Adrenal gland (tissue), 12 donors: ENCODE results near the gene AJM1. TPM values are rescaled to one million over a fixed set of nuclear protein-coding genes. Genes with fewer than 3 reads are reported as not detected.
"Not testable (repeated sequence)": the region's sequence is repeated elsewhere in the genome, so short reads cannot be mapped to it uniquely, and the experiment has no call there.

Experiments
- DNase-seq, 7 donors: peaks; one replicate each; pipeline ENCODE4 v3.0.0-alpha.2; 2019 to 2020
- H3K27ac ChIP-seq, 5 donors: fragments of 200-600 bp; sonication (generic) in 4 of 5; 1 replicate in 3 of 5; 2 replicates in 2 of 5; pipeline versions ENCODE4 v1.5.1 to v1.8.0; 2016 to 2020; ENCODE audit warnings: mild to moderate bottlenecking in 1 of 5
- H3K27me3 ChIP-seq: fragments of 200-600 bp; 2 replicates; pipeline ENCODE4 v1.8.0; 2021
- H3K36me3 ChIP-seq, 2 donors: fragments of 200-600 bp; replicated peaks in 1 of 2; 1 replicate in 1 of 2; 2 replicates in 1 of 2; pipeline versions ENCODE4 v1.5.1 to v1.8.0; 2018 to 2022
- H3K4me1 ChIP-seq, 2 donors: fragments of 200-600 bp; replicated peaks in 1 of 2; 1 replicate in 1 of 2; 2 replicates in 1 of 2; pipeline versions ENCODE4 v1.5.1 to v1.8.0; 2018 to 2021
- H3K4me3 ChIP-seq, 4 donors: fragments of 200-600 bp; sonication (generic) in 3 of 4; one replicate each; pipeline ENCODE4 v1.5.1; 2016 to 2018
- H3K9me3 ChIP-seq, 3 donors: fragments of 200-600 bp; sonication (generic) in 1 of 3; replicated peaks in 1 of 3; 1 replicate in 2 of 3; 2 replicates in 1 of 3; pipeline versions ENCODE4 v1.5.1 to v1.8.0; 2016 to 2021
- POLR2A ChIP-seq, 2 donors: fragments of 450-650 bp; IDR thresholded peaks; one replicate each; pipeline ENCODE4 v1.6.1; 2017; ENCODE audit warnings: antibody characterized with exemption in 2 of 2, mild to moderate bottlenecking in 2 of 2, moderate library complexity in 1 of 2
- WGBS, 4 donors: extraction: QIAGEN DNeasy Blood & Tissue Kit in 2 of 4; methylation state at CpG; one replicate each; pipeline versions ENCODE4 v1.1.5 to v1.1.7; 2013 to 2017; 5-methylcytosine and 5-hydroxymethylcytosine counted together
- intact Hi-C, 2 donors: fragments of 100-400 bp; cut with DNase I; formaldehyde crosslinking; loops; one replicate each; pipeline versions ENCODE4 v1.14.1 to v1.15.0; 2022 to 2023
- polyA plus RNA-seq, 3 donors: library from polyadenylated mRNA; stranded (reverse); fragments of 200-250 nt in 2 of 3; fragments of 350-450 nt in 1 of 3; fragmentation: Illumina TruSeq in 1 of 3; extraction: RNeasy Lipid Tissue Mini Kit (QIAGEN cat#74804) in 1 of 3; gene quantifications; one replicate each; pipeline ENCODE4 v1.2.3, GENCODE V29; 2013 to 2014
- total RNA-seq, 9 donors: library from RNA; depleted of rRNA in 4 of 9; stranded (reverse); fragments of >200 nt in 4 of 9; fragments of 120-200 nt in 1 of 9; fragmentation: NEBNext Ultra II Directional in 1 of 9; extraction: Animal tissue kit (Norgen Biotek cat#: 25700) in 1 of 9; gene quantifications; one replicate each; pipeline versions ENCODE4 v1.1.0 to v1.2.4, GENCODE V29; 2013 to 2023
- TF ChIP-seq, protein P1 (sequence below), 6 experiments: fragments of 450-650 bp in 4 of 6; fragments of 200-600 bp in 2 of 6; sonication (generic) in 1 of 6; IDR thresholded peaks; 1 replicate in 5 of 6; 2 replicates in 1 of 6; pipeline versions ENCODE4 v1.5.1 to v1.8.0; 2016 to 2021; ENCODE audit warnings: antibody characterized with exemption in 6 of 6, mild to moderate bottlenecking in 2 of 6, moderate library complexity in 1 of 6
- donor health status: healthy with polysubstance abuse.
- donor health status: Bipolar disorder and iron deficiency.
- donor health status: DM: yes; HTN: yes; CAD: no.
- donor health status: DM: no; HTN: no; CAD: no.
- donor health status: DM: no; HTN: no; CAD: no.
- donor health status: DM: yes; HTN: yes; CAD: no.

Gene AJM1
- total and polyA plus RNA-seq, 12 donors: 0.33 to 13.7 (median 3.3) TPM

DNA sequence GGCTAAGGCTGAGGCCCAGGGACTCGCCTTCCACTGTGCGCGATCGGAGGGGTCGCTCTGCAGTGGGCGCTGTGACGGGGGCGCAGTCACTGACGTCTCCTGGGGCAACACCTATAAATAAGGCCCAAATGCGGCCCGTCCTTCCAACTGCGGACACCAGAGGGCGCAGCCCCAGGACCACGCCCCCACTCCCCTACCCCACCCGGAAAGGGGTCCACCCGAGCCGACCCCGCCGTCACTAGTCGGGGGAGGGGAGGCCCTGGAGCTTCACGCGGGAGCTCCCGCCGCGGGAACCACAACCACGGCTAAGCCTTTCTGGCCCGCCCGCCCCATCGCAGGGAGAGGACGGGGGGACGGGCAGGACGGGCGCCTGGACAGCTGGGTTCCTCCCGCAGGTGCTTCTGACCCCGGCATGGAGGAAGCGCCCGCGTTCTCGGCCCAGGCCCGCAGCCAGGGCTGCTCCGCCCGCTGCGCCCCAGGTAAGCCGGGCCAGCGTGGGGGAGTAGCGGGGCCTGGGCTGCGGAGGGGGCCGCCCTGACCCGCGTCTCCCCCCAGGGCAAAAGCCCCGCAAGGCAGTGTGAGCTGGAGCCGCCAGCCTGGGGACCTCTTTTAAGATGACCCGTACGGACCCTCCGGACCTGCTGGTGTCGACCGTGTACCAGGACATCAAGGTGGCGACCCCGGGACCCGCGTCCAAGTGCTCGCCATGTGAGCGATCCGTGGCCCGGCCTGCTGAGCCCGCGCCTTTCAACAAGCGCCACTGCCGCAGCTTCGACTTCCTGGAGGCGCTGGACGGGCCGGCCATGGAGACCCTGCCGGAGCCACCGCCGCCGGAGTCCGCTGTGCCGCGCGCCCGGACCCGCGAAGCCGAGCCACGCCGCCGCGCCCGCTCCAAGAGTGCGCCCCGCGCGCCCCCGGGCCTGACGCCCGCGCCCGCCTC is 1.8 kb downstream of the AJM1 start:
- H3K36me3 ChIP-seq, H3K27me3 ChIP-seq, H3K9me3 ChIP-seq: not testable (repeated sequence)
- TF ChIP-seq, protein P1, sequence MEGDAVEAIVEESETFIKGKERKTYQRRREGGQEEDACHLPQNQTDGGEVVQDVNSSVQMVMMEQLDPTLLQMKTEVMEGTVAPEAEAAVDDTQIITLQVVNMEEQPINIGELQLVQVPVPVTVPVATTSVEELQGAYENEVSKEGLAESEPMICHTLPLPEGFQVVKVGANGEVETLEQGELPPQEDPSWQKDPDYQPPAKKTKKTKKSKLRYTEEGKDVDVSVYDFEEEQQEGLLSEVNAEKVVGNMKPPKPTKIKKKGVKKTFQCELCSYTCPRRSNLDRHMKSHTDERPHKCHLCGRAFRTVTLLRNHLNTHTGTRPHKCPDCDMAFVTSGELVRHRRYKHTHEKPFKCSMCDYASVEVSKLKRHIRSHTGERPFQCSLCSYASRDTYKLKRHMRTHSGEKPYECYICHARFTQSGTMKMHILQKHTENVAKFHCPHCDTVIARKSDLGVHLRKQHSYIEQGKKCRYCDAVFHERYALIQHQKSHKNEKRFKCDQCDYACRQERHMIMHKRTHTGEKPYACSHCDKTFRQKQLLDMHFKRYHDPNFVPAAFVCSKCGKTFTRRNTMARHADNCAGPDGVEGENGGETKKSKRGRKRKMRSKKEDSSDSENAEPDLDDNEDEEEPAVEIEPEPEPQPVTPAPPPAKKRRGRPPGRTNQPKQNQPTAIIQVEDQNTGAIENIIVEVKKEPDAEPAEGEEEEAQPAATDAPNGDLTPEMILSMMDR (IDR thresholded peaks at IDR 0.05): peak; percentile 34 to 64 (median 52)
- WGBS, 4 donors: 29 to 39% (median 36%) methylated on average over 12 to 99 of the region's 99 CpGs; no CpG with 5 or more reads in 1 of the 4 donors
- peak overlapping the region in 1 of 4 donors; percentile 55 for H3K4me3 ChIP-seq
- intact Hi-C loops: loop anchor here (10.0 kb wide), 2 partner anchors 49 to 101 kb away; partner anchors contain the start of genes C8G (in 1 of the 2), CCDC183 (in 1 of the 2), FBXW5 (in 1 of the 2) and TMEM141 (in 1 of the 2)
- H3K4me1 ChIP-seq: peaks cover 17 to 35% of the 10 kb centered on the region in 2 donors
- DNase-seq: peak in 3 of 7 donors; percentile 40 to 61 (median 44)
- H3K27ac ChIP-seq: peak overlapping the region in 1 of 5 donors; percentile 81

GRCh38 chr9:136844761-136845464 is 2.6 kb downstream of the AJM1 start:
- no peaks in the 10 kb centered on the region for H3K27me3 ChIP-seq
- intact Hi-C loops: loop anchor here (10.0 kb wide), 2 partner anchors 50 to 100 kb away; partner anchors contain the start of genes C8G (in 1 of the 2), CCDC183 (in 1 of the 2), FBXW5 (in 1 of the 2) and TMEM141 (in 1 of the 2)
- 48 to 64% (median 56%) methylated on average over 21 to 88 of the region's 88 CpGs for WGBS, 4 donors
- H3K9me3 ChIP-seq: no peaks in the 10 kb centered on the region
- H3K27ac ChIP-seq: no peak overlapping the region
- TF ChIP-seq, protein P1 (IDR thresholded peaks at IDR 0.05): no peak
- no peak for TF ChIP-seq POLR2A (IDR thresholded peaks at IDR 0.05)
- H3K36me3 ChIP-seq: peaks cover 0 to under 1% of the 10 kb centered on the region in 2 donors
- peaks cover 20 to 38% of the 10 kb centered on the region in 2 donors for H3K4me1 ChIP-seq
- DNase-seq: peak in 1 of 7 donors; percentile 18
- H3K4me3 ChIP-seq: no peak overlapping the region

GRCh38 chr9:136845465-136846260 is 3.4 kb downstream of the AJM1 start:
- TF ChIP-seq, protein P1 (IDR thresholded peaks at IDR 0.05): no peak
- no peak for TF ChIP-seq POLR2A (IDR thresholded peaks at IDR 0.05)
- H3K4me3 ChIP-seq: no peak overlapping the region
- intact Hi-C loops: loop anchor here (10.0 kb wide), 2 partner anchors 51 to 99 kb away; partner anchors contain the start of genes C8G (in 1 of the 2), CCDC183 (in 1 of the 2), FBXW5 (in 1 of the 2) and TMEM141 (in 1 of the 2)
- no peaks in the 10 kb centered on the region for H3K27me3 ChIP-seq
- 43 to 57% (median 54%) methylated on average over 39 to 102 of the region's 102 CpGs; no CpG with 5 or more reads in 1 of the 4 donors for WGBS, 4 donors
- H3K9me3 ChIP-seq: no peaks in the 10 kb centered on the region
- no peak for DNase-seq
- H3K4me1 ChIP-seq: peaks cover 26 to 45% of the 10 kb centered on the region in 2 donors
- peaks cover 0 to 2% of the 10 kb centered on the region in 2 donors for H3K36me3 ChIP-seq
- no peak overlapping the region for H3K27ac ChIP-seq
